IMR-90 (cell line): ENCODE measurements around the gene ZDHHC7. TPM values are rescaled to one million over a fixed set of nuclear protein-coding genes. Genes with fewer than 3 reads are reported as not detected.

Source experiments
- ATAC-seq: fragments of 200-7000 bp; cut with Tn5 transposase; 2 replicates; pipeline ENCODE4 v1.9.1; 2020; ENCODE audit warnings: low read depth, mild to moderate bottlenecking, moderate library complexity
- BruUV-seq: library from RNA; stranded (reverse); fragments of 400-500 nt; replicated peaks from 2 replicates; lab custom pipeline; 2021; lab: Mats Ljungman, UMichigan
- CTCF ChIA-PET: fragments of 300-600 bp; formaldehyde crosslinking; extraction: SDS; loops from one replicate; lab custom pipeline; 2021; ENCODE audit warnings: antibody characterized with exemption; lab: Yijun Ruan, JAX
- POLR2A ChIA-PET: fragments of 300-600 bp; sonication (Branson Sonifier 250); formaldehyde crosslinking; loops from one replicate; lab custom pipeline; 2022; ENCODE audit warnings: antibody characterized with exemption; ENCODE audit not compliant: unreplicated experiment; lab: Charles Lee
- DNase-seq: peaks from one replicate; pipeline ENCODE4 v3.0.0; 2013
- H2AFZ ChIP-seq: replicated peaks from 2 replicates; pipeline ENCODE3; 2013; ENCODE audit warnings: low read length, mild to moderate bottlenecking; ENCODE audit not compliant: poor library complexity
- H2AK5ac ChIP-seq: 2 replicates; pipeline ENCODE4 v1.6.1; 2013; ENCODE audit warnings: low read depth, low read length, inconsistent platforms
- H2AK9ac ChIP-seq: replicated peaks from 2 replicates; pipeline ENCODE3; 2013; ENCODE audit warnings: mild to moderate bottlenecking, low read depth, low read length, moderate library complexity; ENCODE audit not compliant: poor library complexity
- H2BK120ac ChIP-seq: 2 replicates; pipeline ENCODE4 v1.6.1; 2013; ENCODE audit warnings: low read depth, low read length, inconsistent platforms
- H2BK15ac ChIP-seq: 3 replicates; pipeline ENCODE4 v1.6.1; 2013; ENCODE audit warnings: low read depth, low read length, inconsistent platforms
- H2BK20ac ChIP-seq: 2 replicates; pipeline ENCODE4 v1.6.1; 2013; ENCODE audit warnings: low read depth, mild to moderate bottlenecking, inconsistent platforms, low read length, moderate library complexity
- H2BK5ac ChIP-seq: 2 replicates; pipeline ENCODE4 v1.6.1; 2013; ENCODE audit warnings: mild to moderate bottlenecking, low read depth, low read length, inconsistent platforms; ENCODE audit not compliant: poor library complexity, severe bottlenecking
- H3K14ac ChIP-seq: replicated peaks from 2 replicates; pipeline ENCODE4 v1.6.1; 2013; ENCODE audit warnings: low read depth, low read length, inconsistent platforms
- H3K18ac ChIP-seq: 2 replicates; pipeline ENCODE4 v1.6.1; 2013; ENCODE audit warnings: low read depth, low read length, control low read depth
- H3K23ac ChIP-seq: 2 replicates; pipeline ENCODE4 v1.6.1; 2013; ENCODE audit warnings: low read depth, low read length, inconsistent platforms
- H3K27ac ChIP-seq: 2 replicates; pipeline ENCODE4 v1.5.1; 2013; ENCODE audit warnings: mild to moderate bottlenecking, control low read depth, low read length; ENCODE audit not compliant: insufficient read depth
- H3K27me3 ChIP-seq: 2 replicates; pipeline ENCODE4 v1.6.1; 2013; ENCODE audit warnings: low read length; ENCODE audit not compliant: control insufficient read depth, insufficient read depth
- H3K36me3 ChIP-seq: 2 replicates; pipeline ENCODE4 v1.6.1; 2013; ENCODE audit warnings: low read length, mixed read lengths; ENCODE audit not compliant: control insufficient read depth, insufficient read depth
- H3K4ac ChIP-seq: 2 replicates; pipeline ENCODE4 v1.6.1; 2013; ENCODE audit warnings: low read depth, low read length, inconsistent platforms
- H3K4me1 ChIP-seq: 2 replicates; pipeline ENCODE4 v1.6.1; 2013; ENCODE audit warnings: low read length, mixed read lengths; ENCODE audit not compliant: control insufficient read depth, insufficient read depth
- H3K4me2 ChIP-seq: 2 replicates; pipeline ENCODE4 v1.6.1; 2013; ENCODE audit warnings: low read depth, mild to moderate bottlenecking, control low read depth, low read length, moderate library complexity
- H3K4me3 ChIP-seq: 2 replicates; pipeline ENCODE4 v1.5.1; 2013; ENCODE audit warnings: low read depth, mild to moderate bottlenecking, control low read depth, low read length, moderate library complexity; ENCODE audit not compliant: insufficient read depth
- H3K56ac ChIP-seq: 2 replicates; pipeline ENCODE4 v1.6.1; 2013; ENCODE audit warnings: low read length, inconsistent platforms; ENCODE audit not compliant: insufficient read depth; ENCODE audit errors: extremely low read depth
- H3K79me1 ChIP-seq, 2 experiments: 2 replicates each; pipeline ENCODE4 v1.6.1; 2013; ENCODE audit warnings: low read length in 2 of 2, inconsistent platforms in 1 of 2, low read depth in 1 of 2
- H3K9ac ChIP-seq: 2 replicates; pipeline ENCODE4 v1.6.1; 2013; ENCODE audit warnings: low read depth, low read length, control low read depth
- H3K9me1 ChIP-seq: 2 replicates; pipeline ENCODE4 v1.6.1; 2013; ENCODE audit warnings: low read length, inconsistent platforms; ENCODE audit not compliant: insufficient read depth
- H3K9me3 ChIP-seq: 2 replicates; pipeline ENCODE4 v1.6.1; 2013; ENCODE audit warnings: low read length; ENCODE audit not compliant: control insufficient read depth, insufficient read depth
- H4K20me1 ChIP-seq: 2 replicates; pipeline ENCODE4 v1.6.1; 2013; ENCODE audit warnings: low read length, inconsistent platforms; ENCODE audit not compliant: insufficient read depth
- H4K5ac ChIP-seq: 2 replicates; pipeline ENCODE4 v1.6.1; 2013; ENCODE audit warnings: mild to moderate bottlenecking, low read depth, low read length, control low read depth
- H4K8ac ChIP-seq, 2 experiments: 2 replicates each; pipeline ENCODE4 v1.6.1; 2013; ENCODE audit warnings: low read depth in 2 of 2, low read length in 2 of 2, control low read depth in 1 of 2, inconsistent platforms in 1 of 2
- H4K91ac ChIP-seq: 2 replicates; pipeline ENCODE4 v1.6.1; 2013; ENCODE audit warnings: low read depth, low read length, inconsistent platforms; ENCODE audit not compliant: insufficient read depth
- CTCF ChIP-seq: conservative IDR thresholded peaks from 2 replicates; pipeline ENCODE4 v1.5.1; 2012; ENCODE audit warnings: mild to moderate bottlenecking, low read depth, low read length, improper control_type of control experiment
- FOS ChIP-seq: fragments of 150-350 bp; IDR thresholded peaks from 2 replicates; pipeline ENCODE4 v1.6.1; 2016; ENCODE audit warnings: low read depth, low read length
- WGBS, 2 experiments: methylation state at CpG; one replicate each; pipeline versions ENCODE4 v1.1.5 to v1.1.7; 2013; ENCODE audit warnings: missing lambda C conversion rate in 2 of 2; ENCODE audit not compliant: insufficient read length in 1 of 2; ENCODE audit errors: extremely low coverage in 2 of 2; 5-methylcytosine and 5-hydroxymethylcytosine counted together
- dilution Hi-C: fragments of 300-500 bp; cut with HindIII; formaldehyde crosslinking; loops from one replicate; pipeline ENCODE4 v1.14.3; 2018; ENCODE audit warnings: low sequenced_read_pairs; ENCODE audit not compliant: unreplicated experiment
- in situ Hi-C: fragments of 300-500 bp; cut with MboI; formaldehyde crosslinking; loops from 3 replicates; pipeline ENCODE4 v1.14.3; 2019; ENCODE audit warnings: low sequenced_read_pairs, inconsistent platforms, mixed read lengths
- intact Hi-C: fragments of 100-400 bp; cut with micrococcal nuclease; formaldehyde crosslinking; loops from 2 replicates; pipeline ENCODE4 v1.10.0; 2022
- polyA plus RNA-seq, 3 experiments: library from polyadenylated mRNA; depleted of rRNA; stranded (reverse); fragments of >200 nt; gene quantifications; 2 replicates each; pipeline ENCODE4 v1.2.3, GENCODE V29; 2012; ENCODE audit warnings: low replicate concordance in 1 of 3
- total RNA-seq: library from RNA; depleted of rRNA; stranded (reverse); fragments of >200 nt; gene quantifications from 2 replicates; pipeline ENCODE4 v1.2.3, GENCODE V29; 2012

ZDHHC7 gene
- total and polyA plus RNA-seq, 2 of the 4 experiments (the other 2 are of a cell fraction) = 80.1 to 97.1 TPM

GRCh38 chr16:84950906-84951305 is 60.4 kb downstream of the ZDHHC7 start:
- ATAC-seq = no peak
- Histone ChIP-seq H3K27me3 (no peaks in the 10 kb centered on the region), H3K4me3 (no peak overlapping the region), H3K79me1 (no peaks in the 10 kb centered on the region), H3K56ac (no peak overlapping the region), H2BK20ac (no peak overlapping the region), H2AK5ac (peak overlapping the region; percentile 70), H2AFZ (peak overlapping the region; percentile 24), H2BK5ac (no peak overlapping the region), H3K9me3 (no peaks in the 10 kb centered on the region), H2BK120ac (no peak overlapping the region), H3K9ac (no peak overlapping the region), H3K4ac (no peak overlapping the region), H2BK15ac (no peak overlapping the region), H4K20me1 (no peaks in the 10 kb centered on the region; the same call in 1 of the 2 replicates), H3K4me1 (peaks cover 7% of the 10 kb centered on the region; the same call in 1 of the 2 replicates), H4K91ac (no peak overlapping the region), H3K9me1 (peaks cover 3% of the 10 kb centered on the region; the same call in 1 of the 2 replicates), H3K27ac (no peak overlapping the region), H4K5ac (no peak overlapping the region), H3K4me2 (no peak overlapping the region), H4K8ac (no peak overlapping the region), H2AK9ac (peak overlapping the region; percentile 23), H3K14ac (no peak overlapping the region), H3K18ac (no peak overlapping the region), H3K23ac (no peak overlapping the region), H3K36me3 (no peaks in the 10 kb centered on the region)
- no TSS peak for BruUV-seq
- dilution Hi-C loops = no loop called here
- 91% methylated on average over 6 of the region's 10 CpGs; no CpG with 5 or more reads in 1 of the 2 experiments for WGBS, 2 experiments
- TF ChIP-seq FOS = no peak
- TF ChIP-seq CTCF = peak; percentile 15; the same call in 1 of the 2 replicates
- in situ Hi-C loops = loop anchor here (25.0 kb wide), 1 partner anchor 314 kb away; the partner anchor contains the start of gene KLHL36
- CTCF ChIA-PET = no interaction called here
- intact Hi-C loops = loop anchor here (5.0 kb wide), 2 partner anchors 114 to 329 kb away; no protein-coding TSS in a partner anchor
- POLR2A ChIA-PET = no interaction called here
- no peak for DNase-seq
